SIG-M5 treated with dmso at 0.1 percent for 504 hours (cell line): ENCODE measurements around the gene WBP11.

Experiments used
- DNase-seq: peaks from one replicate; lab custom pipeline; 2025; ENCODE audit not compliant: unreplicated experiment; lab: John Stamatoyannopoulos, UW

Gene WBP11

DNA sequence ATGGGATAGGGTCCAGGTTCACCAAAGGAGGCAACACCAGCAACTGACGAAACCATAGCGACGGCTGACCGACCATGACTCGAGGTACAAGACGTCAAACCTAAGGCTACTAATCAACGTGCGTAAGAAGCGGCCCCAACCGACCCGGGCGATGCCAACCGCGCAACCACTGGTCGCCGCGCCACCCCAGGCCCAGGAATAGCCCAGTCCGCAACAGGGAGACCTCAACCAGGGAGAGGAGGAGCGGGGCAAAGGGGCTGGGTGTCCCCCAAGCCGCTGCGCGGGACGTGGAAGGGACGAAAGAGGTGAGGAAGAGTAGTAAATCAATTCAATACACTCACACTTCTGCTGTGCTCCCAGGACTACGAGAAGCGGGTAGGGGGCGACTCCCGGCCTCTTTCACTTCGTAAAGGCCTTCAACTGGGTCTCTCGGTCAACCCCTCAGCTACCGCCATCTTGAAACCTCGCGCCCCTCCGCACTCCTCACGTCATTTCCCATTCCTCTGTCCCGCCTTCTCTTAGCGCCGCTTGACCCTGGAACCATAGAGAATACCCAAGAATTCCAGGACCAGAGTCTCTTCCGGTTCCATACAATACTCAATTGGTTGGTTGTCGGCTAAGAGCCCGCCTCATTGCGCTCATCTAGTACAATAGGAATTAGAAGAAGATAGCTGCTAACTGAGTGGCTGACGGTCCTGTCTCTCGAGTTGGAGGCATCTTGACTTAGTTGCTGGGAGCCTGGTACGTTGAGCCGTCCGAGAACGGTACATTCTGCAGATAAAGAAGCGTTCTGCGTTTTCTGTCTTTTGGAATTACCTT is at the start of gene WBP11, which contains the start of gene C12orf60:
Gene WBP11, minus strand, starts transcription at position 468 of the 819 bp plus-strand sequence. CDS start 2,095 bp downstream, outside the sequence.
Gene C12orf60, plus strand, starts transcription at position 660 of the 819 bp plus-strand sequence. CDS start 19,266 bp downstream, outside the sequence.
- DNase-seq = peak; percentile 100

DNA sequence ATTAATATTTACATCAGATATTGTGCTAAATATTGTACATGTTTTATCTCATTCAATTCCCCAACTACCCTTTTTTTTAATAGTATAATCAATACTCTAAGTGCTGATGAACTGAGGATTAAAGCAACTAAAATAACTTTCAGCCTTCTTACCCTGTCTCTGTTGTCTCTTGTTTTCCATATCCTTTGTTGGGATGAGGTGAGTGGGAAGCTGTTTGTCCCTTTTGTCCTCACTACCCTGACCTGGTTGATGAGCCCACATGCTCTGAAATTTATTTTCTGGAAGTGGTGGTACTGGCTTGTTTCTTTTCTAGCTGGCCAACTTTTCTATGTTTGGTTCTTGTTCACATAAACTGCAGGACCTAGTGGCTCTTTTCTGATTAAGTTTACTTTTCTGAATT is 49.6 kb upstream of the WBP11 start:
- DNase-seq = no peak

DNA sequence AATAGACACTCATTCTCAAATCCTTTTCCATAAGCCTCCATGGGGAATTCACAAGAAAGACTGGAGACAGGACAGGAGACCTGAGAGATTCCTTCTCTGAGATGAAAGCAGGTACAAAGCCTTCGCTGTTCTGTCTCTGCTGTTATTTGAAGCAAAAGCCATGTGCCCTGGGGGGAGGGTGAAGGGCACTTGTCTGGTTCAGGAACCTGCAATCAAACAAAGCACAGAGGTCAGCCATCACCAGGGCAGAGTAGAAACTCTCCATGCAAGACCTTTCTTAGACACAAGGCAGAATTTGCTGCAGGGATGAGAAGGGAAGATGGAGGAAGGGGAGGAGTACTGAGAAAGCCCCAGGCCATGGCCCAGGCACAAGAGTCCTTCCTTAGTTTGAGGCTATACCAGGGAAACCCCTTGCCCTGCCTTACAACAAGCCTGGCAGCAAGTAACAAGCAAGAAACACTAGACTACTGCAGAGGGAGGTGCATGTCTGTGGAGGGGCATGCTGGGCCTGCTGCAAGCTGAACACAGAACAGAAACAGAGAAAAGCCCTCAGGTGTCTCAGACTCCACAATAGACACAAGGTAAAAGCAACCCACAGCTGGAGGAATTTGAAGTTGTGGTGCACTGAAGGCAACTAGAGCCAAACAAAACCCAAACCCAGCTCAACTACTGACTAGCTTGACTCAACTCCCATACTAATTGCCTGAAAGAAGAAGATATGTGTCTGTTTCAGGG is 47.8 kb upstream of the WBP11 start:
- no peak for DNase-seq

DNA sequence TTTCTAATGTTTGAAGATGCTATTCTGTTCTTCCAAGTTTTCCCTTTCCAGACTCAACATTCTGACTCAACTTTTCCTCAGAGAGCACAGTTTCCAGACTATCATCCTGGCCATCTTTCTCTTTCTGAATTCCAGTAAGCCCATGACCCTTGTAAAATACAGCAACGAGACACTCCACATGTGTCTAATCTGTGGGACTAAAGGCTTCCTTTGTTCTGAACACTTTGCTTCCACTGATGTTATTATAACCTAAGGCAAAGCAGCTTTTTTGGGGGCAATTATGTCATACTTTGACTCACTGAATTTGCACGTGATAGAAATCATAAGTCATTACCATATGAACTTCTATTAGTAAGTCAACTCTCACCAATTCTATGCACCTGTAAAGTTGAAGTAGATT is 46.4 kb upstream of the WBP11 start:
- DNase-seq = no peak

DNA sequence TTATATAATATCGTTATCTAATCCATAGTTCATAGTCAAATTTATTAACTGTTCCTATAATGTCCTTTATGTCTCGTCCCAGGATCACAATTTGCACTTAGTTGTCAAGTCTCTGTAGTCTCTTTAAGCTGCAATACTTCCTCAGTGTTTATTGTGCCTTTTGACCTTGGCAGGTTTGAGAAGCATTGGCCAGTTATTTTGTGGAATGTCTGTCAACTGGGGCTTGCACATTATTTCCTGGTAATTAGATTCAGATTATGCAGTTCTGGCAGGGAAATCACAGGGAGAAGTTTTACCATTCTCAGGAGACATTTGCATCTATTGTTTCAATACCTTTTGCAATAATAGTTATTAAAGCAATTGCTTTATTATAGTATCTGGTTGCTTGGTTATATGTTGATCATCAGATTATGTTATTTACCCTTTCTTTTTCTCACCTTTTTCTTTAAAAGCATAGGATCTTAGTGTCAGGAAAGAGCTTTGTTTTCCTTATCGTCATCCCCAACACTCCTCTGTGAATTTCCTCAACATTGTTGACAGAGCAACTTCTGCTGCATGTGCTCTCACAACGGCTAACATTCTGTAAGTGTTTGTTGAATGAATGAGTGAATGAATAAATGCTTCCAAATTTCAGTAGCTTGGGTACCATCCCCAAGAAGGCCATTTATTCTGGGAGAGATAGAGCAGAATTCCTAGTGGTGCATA is 43.8 kb upstream of the WBP11 start:
- DNase-seq = no peak

DNA sequence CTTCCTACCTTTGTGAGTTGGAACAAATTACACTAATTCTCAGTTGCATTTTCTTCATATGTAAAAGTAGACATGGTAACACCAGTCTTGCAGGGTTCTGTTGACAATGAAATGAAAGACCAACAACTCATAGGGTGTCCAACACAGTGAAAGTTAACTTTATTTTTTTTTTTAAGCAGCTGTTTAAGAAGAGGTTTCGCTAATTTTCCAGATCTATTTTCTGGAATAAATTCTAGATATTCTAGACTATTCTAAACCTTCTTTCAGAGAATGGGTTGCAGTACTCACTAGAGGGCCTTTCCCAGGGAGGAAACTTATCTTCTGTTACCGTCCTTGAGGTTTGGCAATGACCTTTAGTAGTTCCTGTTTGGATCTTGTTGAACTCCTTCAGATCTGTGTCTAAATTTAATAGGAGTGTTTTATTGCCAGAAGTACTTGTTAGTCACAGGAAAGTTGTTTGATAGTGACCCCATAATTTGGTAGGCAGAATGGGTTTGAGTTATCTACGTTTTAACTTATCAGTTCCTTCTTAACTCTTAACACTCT is 42.8 kb upstream of the WBP11 start:
- DNase-seq = peak; percentile 40

DNA sequence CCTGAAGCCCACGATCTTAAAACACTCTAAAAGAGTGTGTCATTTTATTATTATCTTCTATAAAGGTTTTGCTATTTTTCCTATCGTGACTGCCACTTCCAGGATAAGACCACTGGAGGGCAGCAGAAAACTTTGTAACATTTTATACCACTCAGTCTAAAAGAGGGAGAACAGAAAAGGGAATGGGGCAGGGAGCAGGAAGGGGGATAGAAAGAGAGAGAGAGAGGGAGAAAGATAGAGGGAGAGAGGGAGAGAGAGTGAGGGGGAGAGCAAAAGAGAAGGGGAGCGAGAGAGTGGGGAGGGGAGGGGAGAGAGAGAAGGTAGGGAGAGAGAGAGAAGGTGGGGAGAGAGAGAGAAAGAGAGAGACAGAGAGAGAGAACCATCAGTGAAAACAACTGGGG is 42.1 kb upstream of the WBP11 start:
- DNase-seq = peak; percentile 68

DNA sequence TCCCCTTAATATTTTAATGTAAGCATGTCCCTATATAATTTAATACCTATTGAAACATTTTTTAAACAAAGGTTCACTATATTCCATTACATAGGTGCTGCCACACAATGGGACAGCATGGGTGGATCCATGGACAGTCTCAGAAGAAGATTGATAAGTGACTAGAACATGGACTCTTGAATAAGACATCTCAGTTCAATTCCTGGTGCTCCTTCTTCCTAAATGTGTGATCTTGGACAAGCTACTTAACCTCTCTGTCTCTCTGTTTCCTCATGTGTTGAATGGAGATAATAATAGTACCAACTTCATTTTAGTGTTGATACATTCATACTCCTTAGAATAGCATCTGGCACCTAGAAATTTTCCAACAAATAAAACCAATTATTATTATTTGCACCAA is 41.1 kb upstream of the WBP11 start:
- no peak for DNase-seq

DNA sequence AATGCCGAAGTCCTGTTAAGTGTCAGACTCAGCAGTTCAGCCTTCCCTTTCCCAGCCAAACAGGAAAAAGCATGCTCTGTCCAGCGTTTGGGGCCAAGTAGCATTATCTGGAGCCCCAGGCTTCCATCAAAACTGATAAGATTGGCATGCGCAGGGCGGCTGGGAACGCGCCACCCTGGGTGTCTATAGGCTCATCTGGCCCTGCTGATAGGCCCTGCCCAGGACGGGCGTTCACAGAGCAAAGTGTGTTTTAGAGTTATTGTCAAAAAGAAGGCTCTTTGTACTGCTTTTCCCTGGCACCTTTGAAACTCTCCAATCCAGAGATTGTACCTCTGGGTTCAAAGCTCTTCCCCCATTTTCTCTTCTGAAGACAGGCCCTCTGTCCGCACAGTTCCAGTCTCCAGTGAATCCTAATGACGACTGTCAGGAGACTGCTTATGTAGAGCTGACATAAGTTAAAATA is 40.2 kb upstream of the WBP11 start, which contains the start of gene ART4:
Gene ART4, minus strand, starts transcription at position 102 of the 463 bp plus-strand sequence. CDS start 413 bp downstream, outside the sequence.
- DNase-seq = no peak

DNA sequence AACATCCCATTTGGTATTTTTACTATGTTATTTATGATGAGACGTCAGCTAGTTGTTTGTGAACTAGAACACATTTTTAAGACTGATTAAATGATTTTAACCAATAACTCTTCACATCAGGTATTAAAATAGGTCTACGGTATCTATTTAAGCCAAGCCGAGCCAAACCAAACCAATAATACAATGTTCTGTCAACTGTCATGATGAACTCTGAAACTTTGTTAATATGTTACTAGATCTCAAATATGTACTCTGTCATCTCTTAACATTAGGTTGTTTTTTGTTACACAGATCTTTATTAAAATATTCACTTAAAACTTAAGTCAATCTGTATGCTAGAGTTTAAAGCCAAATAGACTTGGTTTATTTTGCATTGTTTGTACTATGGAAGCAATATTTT is 39.0 kb upstream of the WBP11 start:
- no peak for DNase-seq

DNA sequence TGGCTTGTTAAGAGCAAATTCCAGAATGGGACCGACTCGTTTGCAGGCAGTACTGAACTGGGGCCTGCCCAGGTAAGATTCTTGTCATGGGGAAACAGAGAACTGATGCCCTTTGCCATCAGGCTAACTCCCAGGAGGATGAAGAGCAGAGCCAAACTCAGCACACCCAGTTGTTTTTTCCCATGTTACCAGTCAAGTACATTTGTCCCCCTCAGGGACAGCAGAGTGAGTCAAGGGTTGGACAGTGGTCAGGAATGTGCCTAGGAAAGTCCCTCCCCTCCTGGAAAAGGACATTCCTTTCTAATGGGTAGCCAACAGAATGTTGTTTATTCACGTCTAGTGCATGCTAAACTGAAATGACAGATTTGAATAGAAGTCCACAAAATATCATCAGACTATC is 38.5 kb upstream of the WBP11 start:
- DNase-seq = no peak

DNA sequence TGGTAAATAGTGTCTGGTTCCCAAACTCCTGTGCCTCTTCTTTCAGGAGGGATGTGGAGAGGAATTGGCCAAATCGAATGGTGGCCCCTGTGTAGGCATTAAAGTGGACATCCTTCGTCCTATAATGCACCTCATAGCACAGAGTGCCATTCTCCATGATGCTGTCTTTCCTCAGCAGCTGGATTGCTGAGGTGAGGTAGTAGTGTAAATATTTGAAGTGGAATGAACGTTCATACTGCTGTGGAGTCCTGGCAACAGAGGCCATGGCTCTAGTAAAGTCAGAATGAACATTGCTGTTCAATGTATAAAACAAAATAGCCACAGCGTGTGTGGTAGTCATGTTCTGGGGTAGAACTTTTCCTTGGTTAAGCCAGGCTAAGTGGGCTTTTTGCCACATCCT is 37.3 kb upstream of the WBP11 start:
- no peak for DNase-seq

DNA sequence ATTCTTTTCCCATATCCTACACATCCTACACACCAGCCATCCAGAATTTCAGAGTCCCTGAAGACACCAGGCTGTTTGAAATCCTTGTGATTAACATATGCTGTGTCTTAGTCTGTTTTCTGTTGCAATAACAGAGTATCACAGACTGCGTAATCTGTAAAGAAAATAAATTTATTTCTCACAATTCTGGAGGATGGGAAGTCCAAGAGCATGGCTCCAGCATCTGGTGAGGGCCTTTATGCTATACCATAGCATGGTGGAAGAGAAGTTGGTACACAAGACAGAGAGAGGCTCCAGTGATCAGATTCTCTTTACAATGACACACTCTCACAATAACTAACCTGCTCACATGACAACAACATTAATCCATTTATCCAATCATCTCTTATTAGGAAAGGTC is 36.0 kb upstream of the WBP11 start:
- no peak for DNase-seq

DNA sequence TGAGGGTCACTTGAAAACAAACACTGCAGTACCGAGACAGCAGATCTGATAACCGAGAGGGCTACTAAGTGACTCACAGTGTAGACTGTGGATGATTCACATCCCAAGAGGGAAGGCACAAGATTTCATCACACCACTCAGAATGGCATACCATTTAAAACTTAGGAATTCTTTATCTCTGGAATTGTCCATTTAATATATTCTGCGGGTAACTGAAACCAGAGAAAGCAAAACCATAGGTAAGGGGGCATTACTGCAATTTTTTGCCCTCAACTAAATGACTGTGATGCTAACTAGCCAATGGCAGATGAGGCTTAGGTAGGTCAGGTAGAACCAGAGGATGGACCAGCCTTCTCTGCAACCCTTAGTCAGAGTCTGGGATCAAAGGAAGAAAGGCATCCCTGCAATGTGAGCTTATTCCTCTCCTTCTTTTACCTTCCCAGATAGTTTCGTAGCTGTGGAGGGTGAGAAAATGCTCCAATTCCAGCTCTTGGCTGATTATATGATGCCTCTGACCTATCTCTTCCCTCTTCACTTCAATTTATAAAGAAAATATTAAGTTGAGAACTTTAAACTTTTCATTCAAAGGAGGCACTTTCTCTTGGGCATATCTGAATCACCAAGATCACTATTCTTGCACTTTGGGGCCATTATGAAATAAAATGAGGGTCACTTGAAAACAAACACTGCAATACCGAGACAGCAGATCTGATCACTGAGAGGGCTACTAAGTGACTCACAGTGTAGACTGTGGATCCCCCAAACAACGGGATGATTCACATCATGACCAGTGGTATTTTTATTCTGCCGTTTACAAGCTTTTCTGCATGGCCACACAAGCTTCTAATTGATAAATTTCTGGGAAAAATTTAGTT is 33.3 kb upstream of the WBP11 start:
- no peak for DNase-seq

DNA sequence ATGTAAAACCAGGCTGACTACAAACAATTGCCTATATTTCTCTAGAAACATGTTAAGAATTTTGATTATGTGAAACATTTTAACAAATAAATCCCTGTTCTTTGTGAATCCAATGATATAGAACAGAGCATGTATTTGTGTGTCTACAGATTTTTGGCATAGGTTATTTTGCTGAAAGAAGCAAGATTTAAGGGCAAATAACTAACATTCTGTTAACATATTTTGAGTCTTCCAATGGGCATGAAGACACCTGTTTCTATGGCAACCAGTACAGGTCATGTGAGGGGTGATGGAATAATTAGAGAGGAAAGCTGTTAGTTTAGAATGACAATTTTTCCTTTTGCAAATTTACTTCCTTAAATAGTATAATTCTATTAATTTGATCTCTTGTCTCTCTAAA is 31.2 kb upstream of the WBP11 start:
- DNase-seq = no peak

DNA sequence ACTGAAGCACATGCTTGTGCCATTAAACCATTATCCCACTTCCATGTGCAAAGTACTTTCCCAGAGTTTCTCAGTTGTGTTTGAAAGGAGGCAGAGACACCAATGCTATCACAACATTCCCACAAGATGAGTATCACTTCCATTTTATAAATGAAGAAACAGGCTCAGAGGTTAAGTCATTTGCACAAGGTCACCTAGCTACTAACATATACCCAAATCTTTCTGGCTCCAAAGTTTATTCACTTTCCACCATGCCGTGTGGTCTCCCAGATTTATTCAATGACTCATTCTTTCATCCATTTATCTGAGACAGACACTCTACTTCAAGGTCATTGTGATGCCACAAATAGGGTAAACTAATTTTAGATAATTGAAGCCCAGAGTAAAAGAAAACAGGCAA is 30.7 kb upstream of the WBP11 start:
- no peak for DNase-seq

DNA sequence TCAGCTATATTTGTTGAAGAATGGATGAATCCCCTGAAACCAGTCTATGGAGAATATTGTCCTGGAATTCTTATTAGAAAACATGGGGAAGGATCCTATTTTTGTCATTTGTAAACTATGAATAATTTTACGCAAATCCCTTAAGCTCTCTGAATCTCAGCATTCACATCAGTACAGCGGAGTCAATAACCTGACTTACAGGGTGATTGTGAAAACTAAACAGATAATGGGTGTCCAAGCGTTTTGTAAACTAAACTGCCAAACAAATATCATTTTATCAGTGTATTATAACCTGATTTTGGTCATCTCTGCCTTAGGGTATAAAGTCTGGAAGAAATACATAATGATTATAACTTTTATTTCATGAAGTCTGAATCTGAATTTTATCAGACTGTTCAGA is 30.1 kb upstream of the WBP11 start:
- no peak for DNase-seq

DNA sequence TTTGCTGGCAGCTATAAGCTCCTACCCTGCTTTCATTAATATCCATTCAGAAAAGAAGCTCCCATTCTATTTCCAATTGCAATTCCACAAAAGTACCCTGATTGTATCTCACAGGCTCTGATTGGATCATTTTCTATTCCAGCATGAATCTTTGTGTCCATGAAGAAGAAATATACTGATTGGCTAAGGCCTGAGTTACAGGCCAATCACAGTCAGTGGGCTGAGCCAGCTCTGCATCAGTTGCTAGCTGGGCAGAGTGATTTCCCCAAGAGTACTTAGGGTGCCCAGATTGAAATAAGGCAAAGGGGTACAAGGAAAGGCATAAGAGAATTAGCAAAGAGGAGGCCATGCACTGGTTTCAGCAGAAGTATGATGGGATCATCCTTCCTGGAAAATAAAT is 25.6 kb upstream of the WBP11 start:
- no peak for DNase-seq

DNA sequence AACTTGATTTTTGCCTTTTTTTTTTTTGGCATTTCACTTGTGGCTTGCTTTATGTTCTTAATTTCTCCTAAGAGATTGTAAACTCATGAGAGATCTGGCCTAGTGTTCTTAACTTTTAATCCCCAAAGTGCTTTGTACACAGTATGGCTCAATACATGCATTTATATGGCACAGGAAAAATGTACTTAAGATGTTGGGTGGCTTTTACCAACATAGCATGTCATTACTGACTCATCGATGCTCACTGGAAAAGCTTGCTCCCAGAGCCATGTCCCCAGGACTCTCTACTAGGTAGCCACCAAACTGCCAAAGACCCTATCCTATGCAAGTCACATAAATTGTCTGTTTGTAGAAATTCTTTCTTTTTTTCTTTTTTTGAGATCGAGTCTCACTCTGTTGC is 23.8 kb upstream of the WBP11 start:
- DNase-seq = no peak

DNA sequence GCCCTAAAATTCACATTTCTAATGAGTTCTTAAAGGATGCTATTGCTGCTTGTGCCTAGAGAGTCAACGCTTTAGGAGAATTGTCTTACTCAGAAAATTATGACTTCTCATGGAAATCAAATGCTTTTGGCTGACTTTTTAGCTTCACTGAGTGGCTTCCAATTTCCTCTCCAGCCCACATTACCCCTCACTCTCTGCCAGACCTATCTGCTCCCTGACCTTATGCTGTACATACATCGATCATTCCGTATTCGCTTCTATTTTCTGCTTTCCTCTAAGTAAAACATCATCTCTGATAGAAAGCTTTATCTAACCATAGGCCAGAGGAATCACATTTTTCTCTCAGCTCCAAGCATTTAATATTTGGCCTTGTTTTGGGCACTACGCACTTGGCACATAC is 23.2 kb upstream of the WBP11 start:
- no peak for DNase-seq
